Measurements from ENCODE around the gene TEP1.

DNA sequence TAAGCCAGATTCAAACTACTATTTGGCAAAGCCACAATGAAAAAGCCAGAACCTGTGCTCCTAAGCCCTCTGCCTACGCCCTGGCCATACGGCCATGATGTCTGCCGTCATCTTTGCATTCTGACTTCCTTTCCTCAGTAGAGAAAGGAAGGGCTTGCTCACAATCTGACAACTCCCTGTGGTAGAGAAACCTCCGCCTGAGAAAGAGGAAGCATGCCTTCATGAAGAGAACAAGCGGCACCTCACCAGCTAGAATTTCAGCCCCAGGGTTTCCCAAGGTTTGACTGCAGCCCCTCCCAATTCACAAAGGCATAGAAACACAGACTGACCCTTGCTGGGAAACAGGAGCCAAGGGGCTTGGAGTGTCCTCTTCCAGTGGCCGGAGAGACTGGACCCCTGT is 25.7 kb downstream of the TEP1 start:
- no peak for TF ChIP-seq JUN (CRISPR knock-in tag; IDR thresholded peaks at IDR 0.05)
- no peak for TF ChIP-seq ZNF724P (CRISPR knock-in tag; IDR thresholded peaks at IDR 0.05; ENCODE audit: borderline replicate concordance)
- TF ChIP-seq POLR2A (IDR thresholded peaks at IDR 0.05; ENCODE audit: insufficient read depth in 1 of 2, low read depth in 2 of 2, low read length in 2 of 2) = no peak
- no peak for TF ChIP-seq ZNF274 (CRISPR knock-in tag; IDR thresholded peaks at IDR 0.05)
- TF ChIP-seq, protein P1, sequence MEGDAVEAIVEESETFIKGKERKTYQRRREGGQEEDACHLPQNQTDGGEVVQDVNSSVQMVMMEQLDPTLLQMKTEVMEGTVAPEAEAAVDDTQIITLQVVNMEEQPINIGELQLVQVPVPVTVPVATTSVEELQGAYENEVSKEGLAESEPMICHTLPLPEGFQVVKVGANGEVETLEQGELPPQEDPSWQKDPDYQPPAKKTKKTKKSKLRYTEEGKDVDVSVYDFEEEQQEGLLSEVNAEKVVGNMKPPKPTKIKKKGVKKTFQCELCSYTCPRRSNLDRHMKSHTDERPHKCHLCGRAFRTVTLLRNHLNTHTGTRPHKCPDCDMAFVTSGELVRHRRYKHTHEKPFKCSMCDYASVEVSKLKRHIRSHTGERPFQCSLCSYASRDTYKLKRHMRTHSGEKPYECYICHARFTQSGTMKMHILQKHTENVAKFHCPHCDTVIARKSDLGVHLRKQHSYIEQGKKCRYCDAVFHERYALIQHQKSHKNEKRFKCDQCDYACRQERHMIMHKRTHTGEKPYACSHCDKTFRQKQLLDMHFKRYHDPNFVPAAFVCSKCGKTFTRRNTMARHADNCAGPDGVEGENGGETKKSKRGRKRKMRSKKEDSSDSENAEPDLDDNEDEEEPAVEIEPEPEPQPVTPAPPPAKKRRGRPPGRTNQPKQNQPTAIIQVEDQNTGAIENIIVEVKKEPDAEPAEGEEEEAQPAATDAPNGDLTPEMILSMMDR (CRISPR knock-in tag; IDR thresholded peaks at IDR 0.05) = no peak
- TF ChIP-seq HES4 (CRISPR knock-in tag; IDR thresholded peaks at IDR 0.05; ENCODE audit: borderline replicate concordance) = no peak
- no peak for TF ChIP-seq MXD4 (CRISPR knock-in tag; IDR thresholded peaks at IDR 0.05)
- TF ChIP-seq NCOR1 (IDR thresholded peaks at IDR 0.05; ENCODE audit: borderline replicate concordance, low read length) = no peak
- TF ChIP-seq, protein P2, sequence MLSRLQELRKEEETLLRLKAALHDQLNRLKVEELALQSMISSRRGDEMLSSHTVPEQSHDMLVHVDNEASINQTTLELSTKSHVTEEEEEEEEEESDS (CRISPR knock-in tag; IDR thresholded peaks at IDR 0.05; ENCODE audit: borderline replicate concordance) = no peak
- TF ChIP-seq ZBTB4 (CRISPR knock-in tag; IDR thresholded peaks at IDR 0.05; ENCODE audit: borderline replicate concordance) = no peak
- TF ChIP-seq SUZ12 (IDR thresholded peaks at IDR 0.05; ENCODE audit: low read depth, low read length) = no peak
